HL-60/S4 (cell line): Measurements from ENCODE around the gene AANAT.

Experiments used
- in situ Hi-C: fragments of 300-500 bp; cut with MboI; formaldehyde crosslinking; loops from 2 replicates; pipeline ENCODE4 v1.14.3; 2022; ENCODE audit warnings: low sequenced_read_pairs

Gene AANAT

DNA sequence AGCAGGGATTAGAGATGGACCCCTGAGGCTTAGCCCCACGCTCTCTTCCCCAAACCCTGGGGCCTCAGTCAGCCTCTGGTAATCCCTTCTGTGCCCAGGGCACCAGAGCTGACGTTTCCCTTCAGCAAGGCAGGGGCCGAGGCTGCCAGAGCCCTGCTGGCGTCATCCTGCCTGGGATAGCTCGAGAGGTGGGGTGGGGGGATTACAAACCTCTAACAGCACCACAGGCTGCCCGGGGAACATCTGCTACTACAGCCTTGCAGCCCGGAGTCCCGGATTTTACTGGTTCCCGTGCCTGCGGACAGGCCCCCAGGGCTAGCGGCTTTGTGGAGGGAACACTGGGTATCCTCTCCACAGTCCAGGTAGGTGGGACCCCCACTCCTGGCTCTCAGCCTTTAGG is at the start of gene AANAT:
TSS of gene AANAT (plus strand) at position 238 of the 400 bp plus-strand sequence. CDS start 1,144 bp downstream, outside the sequence.
- in situ Hi-C loops, result loop anchor here (5.0 kb wide), 1 partner anchor 40 kb away; no protein-coding TSS in a partner anchor

DNA sequence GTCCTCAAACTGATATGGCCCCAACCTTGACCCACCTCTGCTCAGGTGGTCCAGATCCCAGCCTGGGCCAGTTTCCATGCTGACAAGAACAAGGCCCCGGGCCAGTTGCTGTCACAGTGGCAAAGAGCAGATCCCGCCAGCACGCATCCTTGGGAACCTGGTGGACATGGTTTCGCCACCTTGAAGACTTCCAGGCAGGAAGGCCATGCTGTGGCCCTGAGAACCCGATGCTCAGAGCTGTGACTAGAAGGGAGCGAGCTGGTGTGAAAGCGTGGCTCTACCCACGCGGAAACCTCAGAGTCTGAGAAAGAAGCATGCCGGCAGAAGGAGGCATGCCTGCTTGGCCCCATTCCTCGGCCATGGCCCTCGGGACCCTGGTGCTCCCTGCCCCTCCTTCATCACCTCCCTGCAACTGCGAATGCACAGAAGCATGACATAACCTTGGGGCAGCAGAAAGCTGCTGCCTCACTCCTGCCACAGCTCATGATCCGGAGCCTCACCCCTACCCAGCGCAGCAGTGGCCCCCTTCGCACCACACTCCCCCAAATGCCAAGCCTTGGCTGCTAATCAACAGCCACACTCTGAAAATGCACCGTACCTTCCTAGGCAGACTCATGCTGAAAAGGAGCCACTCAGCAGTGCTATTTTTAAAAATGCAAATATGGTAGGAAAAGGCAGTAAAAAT is 47.7 kb upstream of the AANAT start:
- in situ Hi-C loops, result loop anchor here (25.0 kb wide), 1 partner anchor 93 kb away; the partner anchor contains the start of gene RHBDF2

GRCh38 chr17:76420356-76421043 is 46.9 kb upstream of the AANAT start:
- in situ Hi-C loops, result loop anchor here (25.0 kb wide), 1 partner anchor 92 kb away; the partner anchor contains the start of gene RHBDF2

DNA sequence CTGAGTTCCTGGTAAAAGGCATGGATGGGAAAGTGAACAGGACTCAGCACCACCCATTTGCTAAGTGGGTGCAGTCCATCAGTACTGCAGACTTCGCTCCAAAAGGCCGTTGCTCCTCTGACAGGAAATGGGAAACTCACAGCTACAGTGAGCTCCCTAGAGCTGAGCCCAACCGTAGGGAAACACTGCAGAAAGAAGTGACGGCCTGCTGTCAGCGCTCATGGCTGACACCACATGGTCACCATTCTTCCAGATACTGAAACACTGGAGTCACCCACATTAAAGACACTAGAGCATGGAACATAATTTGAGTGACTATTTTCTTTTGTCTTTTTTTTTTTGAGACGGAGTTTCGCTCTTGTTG is 46.4 kb upstream of the AANAT start:
- in situ Hi-C loops, result loop anchor here (25.0 kb wide), 1 partner anchor 91 kb away; the partner anchor contains the start of gene RHBDF2

DNA sequence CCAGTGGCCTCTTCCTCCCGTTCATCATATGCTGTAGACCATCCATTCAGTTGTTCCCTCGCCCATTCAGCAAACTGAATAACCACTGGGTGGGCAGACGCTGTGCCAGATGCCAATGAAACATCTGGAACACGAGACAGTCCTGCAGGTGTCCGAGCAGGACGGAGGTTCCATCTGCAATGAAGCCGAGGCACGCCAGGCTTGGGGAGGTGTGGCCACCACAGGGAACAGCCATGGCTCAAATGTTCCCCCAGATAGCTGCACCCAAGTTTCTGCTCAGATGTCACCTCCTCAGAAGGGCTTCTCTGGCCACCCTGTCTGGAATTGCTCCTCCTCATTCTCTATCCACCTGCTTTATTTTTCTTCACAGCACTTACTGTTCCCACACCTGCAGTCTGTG is 45.0 kb upstream of the AANAT start:
- in situ Hi-C loops, result loop anchor here (25.0 kb wide), 1 partner anchor 90 kb away; the partner anchor contains the start of gene RHBDF2

GRCh38 chr17:76422860-76423259 is 44.5 kb upstream of the AANAT start:
- in situ Hi-C loops, result loop anchor here (25.0 kb wide), 1 partner anchor 89 kb away; the partner anchor contains the start of gene RHBDF2

- in situ Hi-C loops, result no loop called here
Measured at GRCh38 chr17:76426853-76427252, 40.5 kb upstream of the AANAT start.

DNA sequence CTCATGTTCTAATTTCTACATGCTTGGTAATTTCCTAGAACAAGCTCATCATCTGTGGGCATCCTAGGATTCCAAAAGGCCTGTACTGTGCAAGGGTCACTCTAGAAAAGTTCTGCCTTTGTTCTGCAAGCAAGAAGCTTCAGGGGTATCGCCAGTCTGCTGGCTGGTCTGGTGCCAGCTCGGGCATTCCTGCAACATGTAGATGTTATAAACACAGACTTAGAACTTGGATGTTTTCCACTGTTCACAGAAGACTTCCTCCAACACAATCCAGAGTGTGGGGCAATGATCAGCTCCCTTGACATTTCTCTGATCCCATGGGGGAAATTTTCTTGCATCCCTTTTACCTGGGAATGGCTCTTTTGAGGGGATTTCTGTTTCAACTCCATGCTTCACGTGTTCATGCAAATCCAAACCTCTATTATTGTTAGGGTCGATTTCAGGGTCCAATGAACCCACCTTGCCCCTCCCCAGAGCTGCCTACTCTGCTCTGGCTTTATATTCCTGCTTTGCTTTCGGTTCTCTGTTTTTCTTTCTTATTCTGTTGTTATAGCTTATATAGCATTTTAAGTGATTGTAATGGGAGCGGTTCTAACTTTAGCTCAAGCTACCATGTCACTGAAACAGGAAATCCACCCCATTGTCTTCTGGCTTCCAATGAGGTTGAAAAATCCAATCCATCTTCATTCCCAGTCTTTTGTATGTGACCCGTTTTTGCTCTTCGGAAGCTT is 39.7 kb upstream of the AANAT start:
- in situ Hi-C loops, result no loop called here

GRCh38 chr17:76428511-76428910 is 38.9 kb upstream of the AANAT start:
- in situ Hi-C loops, result no loop called here

GRCh38 chr17:76431509-76431908 is 35.9 kb upstream of the AANAT start:
- in situ Hi-C loops, result no loop called here

- in situ Hi-C loops, result no loop called here
Measured at GRCh38 chr17:76432004-76432403, 35.4 kb upstream of the AANAT start.

DNA sequence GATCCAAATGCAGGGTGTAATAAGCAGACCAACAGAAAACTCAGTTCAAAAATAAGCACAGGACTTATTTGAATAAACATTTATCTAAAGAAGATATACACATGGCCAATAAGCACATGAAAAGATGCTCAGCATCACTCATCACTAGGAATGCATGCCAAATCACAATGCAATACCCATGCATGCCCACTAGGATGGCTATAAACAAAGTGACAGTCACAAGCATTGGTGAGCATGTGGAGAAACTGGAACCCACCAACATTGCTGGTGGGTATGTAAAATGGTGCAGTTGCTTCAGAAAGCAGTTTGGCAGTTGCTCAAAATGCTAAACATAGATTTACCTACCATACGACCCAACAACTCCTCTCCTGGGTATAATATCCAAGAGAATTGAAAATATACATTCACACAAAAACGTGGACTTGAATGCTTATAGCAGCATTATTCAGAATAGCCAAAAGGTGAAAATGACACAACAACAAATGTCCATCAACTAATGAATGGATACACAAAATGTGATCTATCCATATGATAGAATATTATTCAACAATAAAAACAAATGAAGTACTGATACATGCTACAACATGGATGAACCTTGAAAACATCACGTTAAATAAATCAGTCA is 34.6 kb upstream of the AANAT start:
- in situ Hi-C loops, result no loop called here

GRCh38 chr17:76433693-76434092 is 33.7 kb upstream of the AANAT start:
- in situ Hi-C loops, result no loop called here

DNA sequence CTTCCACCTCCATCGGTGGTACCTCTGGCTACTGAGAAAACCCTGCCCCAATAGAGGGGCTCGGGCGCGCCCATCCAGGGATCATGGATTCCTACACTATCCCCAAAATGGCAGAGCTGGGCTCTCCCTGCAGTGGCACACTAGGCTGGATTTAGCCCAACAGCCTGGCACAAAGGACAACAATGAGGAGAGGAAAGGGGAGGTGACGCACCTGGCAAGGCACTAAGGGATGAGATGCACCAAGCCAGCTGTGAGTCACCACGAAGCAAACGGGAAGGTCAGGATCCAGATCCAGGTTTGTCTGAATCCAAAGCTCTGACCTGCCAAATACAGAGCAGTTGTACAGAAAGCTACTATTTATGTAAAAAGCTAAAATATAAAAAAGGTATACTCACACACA is 32.5 kb upstream of the AANAT start:
- in situ Hi-C loops, result no loop called here

DNA sequence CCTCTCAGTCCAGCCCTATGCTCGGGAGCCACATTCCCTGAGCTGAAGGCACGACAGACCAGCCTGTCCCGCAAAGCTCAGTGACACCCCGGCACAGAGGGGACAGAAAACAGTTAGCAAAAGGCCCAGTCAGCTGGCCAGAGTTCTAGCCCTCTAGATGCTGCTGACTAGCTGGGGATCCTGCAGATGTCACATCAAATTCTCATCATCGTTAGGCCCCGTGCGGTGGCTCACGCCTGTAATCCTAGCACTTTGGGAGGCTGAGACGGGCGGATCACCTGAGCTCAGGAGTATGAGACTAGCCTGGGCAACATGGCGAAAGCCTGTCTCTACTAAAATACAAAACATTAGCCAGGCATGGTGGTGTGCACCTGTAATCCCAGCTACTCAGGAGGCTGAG is 31.7 kb upstream of the AANAT start:
- in situ Hi-C loops, result no loop called here

GRCh38 chr17:76437467-76438402 is 29.7 kb upstream of the AANAT start:
- in situ Hi-C loops, result no loop called here

GRCh38 chr17:76438906-76439305 is 28.5 kb upstream of the AANAT start:
- in situ Hi-C loops, result no loop called here

DNA sequence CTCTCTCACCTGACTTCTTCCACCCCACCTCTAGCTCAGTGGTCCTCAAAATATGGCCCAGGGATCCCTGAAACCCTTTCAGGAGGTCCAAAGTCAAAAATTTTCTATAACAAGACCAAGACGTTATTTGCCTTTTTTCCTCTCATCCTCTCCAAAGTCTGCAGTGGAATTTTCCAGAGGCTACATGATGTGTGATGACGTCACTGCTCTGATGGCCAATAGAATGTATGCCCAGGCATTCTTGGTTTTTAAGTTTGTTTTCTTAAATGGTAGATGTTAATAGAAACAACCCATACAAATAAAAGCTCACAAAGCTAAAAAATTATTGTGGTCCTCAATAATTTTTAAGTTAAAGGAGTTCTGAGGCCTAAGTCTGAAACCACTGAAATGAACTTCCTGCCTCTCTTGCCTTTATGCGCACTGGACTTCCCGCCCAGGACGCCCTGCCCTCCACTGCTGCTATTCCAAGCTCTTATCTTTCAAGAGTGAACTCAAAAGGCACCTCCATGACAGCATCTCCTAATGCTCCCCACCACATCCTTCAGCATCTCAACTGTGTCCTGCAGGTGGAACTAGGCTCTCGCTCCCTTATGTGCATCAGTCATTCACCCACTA is 28.0 kb upstream of the AANAT start:
- in situ Hi-C loops, result no loop called here

- in situ Hi-C loops, result no loop called here
Measured at GRCh38 chr17:76440751-76441362, 26.5 kb upstream of the AANAT start.
